SU-DHL-6 (cell line): Measurements from ENCODE around the gene RINL.

Experiments used
- CTCF ChIP-seq: fragments of 200-600 bp; sonication (generic); IDR thresholded peaks from one replicate; pipeline ENCODE4 v1.5.1; 2017; ENCODE audit warnings: antibody characterized with exemption, mild to moderate bottlenecking, low read length, moderate library complexity; ENCODE audit not compliant: insufficient read depth, poor library complexity, severe bottlenecking
- EZH2phosphoT487 ChIP-seq: fragments of 200-600 bp; sonication (generic), shearing (Covaris generic); conservative IDR thresholded peaks from 2 replicates; pipeline ENCODE4 v1.6.1; 2018; ENCODE audit warnings: mild to moderate bottlenecking, antibody characterized with exemption, low read length, moderate library complexity, mixed read lengths

GRCh38 chr19:38893341-38893771, 15.3 kb upstream of the RINL start:
- no peak for TF ChIP-seq CTCF
- no peak for TF ChIP-seq EZH2phosphoT487
